ENCODE measurements around the gene HUWE1. TPM values are rescaled to one million over a fixed set of nuclear protein-coding genes. Genes with fewer than 3 reads are reported as not detected.

The HUWE1 gene
- total and polyA plus RNA-seq, 2 experiments from 2014 or later: 61.2 to 225 TPM

DNA sequence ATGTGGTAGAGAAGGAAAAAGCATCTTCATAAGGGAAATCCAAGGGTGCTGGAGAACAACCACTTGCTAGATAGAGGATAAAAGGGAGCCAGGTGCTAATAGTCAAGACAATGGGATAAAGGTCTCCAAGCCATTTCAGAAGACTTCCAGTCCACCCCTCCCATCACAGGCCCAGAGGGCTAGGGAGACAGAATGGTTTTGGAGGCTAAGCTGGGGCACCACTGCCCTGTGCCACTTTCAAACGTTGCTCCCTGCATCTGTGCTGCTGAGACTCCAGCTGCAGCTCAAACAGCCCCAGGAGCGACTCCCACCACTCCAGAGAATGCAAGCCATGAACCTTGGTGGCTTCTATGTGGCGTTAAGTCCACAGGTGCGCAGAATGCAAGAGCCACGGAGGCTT lies 38.4 kb upstream of the HUWE1 start:
- Histone ChIP-seq H2AFZ (no peak overlapping the region), H4K20me1 (replicated peaks; ENCODE audit: insufficient read depth) (no peaks in the 10 kb centered on the region), H3K4me1 (ENCODE audit: insufficient read depth) (no peaks in the 10 kb centered on the region), H3K27me3 (ENCODE audit: insufficient read depth) (no peaks in the 10 kb centered on the region), H3K4me2 (no peak overlapping the region), H3K27ac (ENCODE audit: low read depth) (no peak overlapping the region), H3F3A (replicated peaks; ENCODE audit: low read depth) (no peaks in the 10 kb centered on the region), H3K79me2 (replicated peaks; ENCODE audit: insufficient read depth) (no peaks in the 10 kb centered on the region), H3K36me3 (ENCODE audit: insufficient read depth) (no peaks in the 10 kb centered on the region), H3K9me2 (ENCODE audit: insufficient read depth) (no peaks in the 10 kb centered on the region), H3K4me3 (no peak overlapping the region)
- Mint-ChIP-seq H3K36me3 (ENCODE audit: low read depth) (no peaks in the 10 kb centered on the region; the same call in 2 of the 3 replicates), H3K27me3 (ENCODE audit: insufficient read depth, low read depth, poor library complexity) (no peaks in the 10 kb centered on the region), H3K4me1 (no peaks in the 10 kb centered on the region), H3K4me3 (no peak overlapping the region), H3K9me3 (peaks cover 15% of the 10 kb centered on the region; the same call in 1 of the 3 replicates), H3K27ac (no peak overlapping the region)
- TF ChIP-seq POLR2AphosphoS5 (IDR thresholded peaks at IDR 0.05; ENCODE audit: low read depth) (no peak), NANOG (IDR thresholded peaks at IDR 0.05; ENCODE audit: borderline replicate concordance) (no peak), CREB1 (CRISPR knock-in tag; IDR thresholded peaks at IDR 0.05; ENCODE audit: low read depth) (no peak), JUNB (IDR thresholded peaks at IDR 0.05; ENCODE audit: unreplicated experiment) (no peak), CTCF (conservative IDR thresholded peaks at IDR 0.05; ENCODE audit: low read depth in 2 of 2) (no peak), ETS1 (IDR thresholded peaks at IDR 0.05) (no peak), ZNF114 (CRISPR knock-in tag; IDR thresholded peaks at IDR 0.05) (no peak), EZH2phosphoT487 (IDR thresholded peaks at IDR 0.05; ENCODE audit: unreplicated experiment) (no peak), STAT1 (IDR thresholded peaks at IDR 0.05; ENCODE audit: unreplicated experiment) (no peak), EZH2 (IDR thresholded peaks at IDR 0.05; ENCODE audit: low read depth, unreplicated experiment) (no peak), ZNF331 (CRISPR knock-in tag; IDR thresholded peaks at IDR 0.05; ENCODE audit: low read depth) (no peak)
- TF ChIP-seq, protein P1, sequence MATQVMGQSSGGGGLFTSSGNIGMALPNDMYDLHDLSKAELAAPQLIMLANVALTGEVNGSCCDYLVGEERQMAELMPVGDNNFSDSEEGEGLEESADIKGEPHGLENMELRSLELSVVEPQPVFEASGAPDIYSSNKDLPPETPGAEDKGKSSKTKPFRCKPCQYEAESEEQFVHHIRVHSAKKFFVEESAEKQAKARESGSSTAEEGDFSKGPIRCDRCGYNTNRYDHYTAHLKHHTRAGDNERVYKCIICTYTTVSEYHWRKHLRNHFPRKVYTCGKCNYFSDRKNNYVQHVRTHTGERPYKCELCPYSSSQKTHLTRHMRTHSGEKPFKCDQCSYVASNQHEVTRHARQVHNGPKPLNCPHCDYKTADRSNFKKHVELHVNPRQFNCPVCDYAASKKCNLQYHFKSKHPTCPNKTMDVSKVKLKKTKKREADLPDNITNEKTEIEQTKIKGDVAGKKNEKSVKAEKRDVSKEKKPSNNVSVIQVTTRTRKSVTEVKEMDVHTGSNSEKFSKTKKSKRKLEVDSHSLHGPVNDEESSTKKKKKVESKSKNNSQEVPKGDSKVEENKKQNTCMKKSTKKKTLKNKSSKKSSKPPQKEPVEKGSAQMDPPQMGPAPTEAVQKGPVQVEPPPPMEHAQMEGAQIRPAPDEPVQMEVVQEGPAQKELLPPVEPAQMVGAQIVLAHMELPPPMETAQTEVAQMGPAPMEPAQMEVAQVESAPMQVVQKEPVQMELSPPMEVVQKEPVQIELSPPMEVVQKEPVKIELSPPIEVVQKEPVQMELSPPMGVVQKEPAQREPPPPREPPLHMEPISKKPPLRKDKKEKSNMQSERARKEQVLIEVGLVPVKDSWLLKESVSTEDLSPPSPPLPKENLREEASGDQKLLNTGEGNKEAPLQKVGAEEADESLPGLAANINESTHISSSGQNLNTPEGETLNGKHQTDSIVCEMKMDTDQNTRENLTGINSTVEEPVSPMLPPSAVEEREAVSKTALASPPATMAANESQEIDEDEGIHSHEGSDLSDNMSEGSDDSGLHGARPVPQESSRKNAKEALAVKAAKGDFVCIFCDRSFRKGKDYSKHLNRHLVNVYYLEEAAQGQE (IDR thresholded peaks at IDR 0.05; ENCODE audit: unreplicated experiment): no peak
- TF ChIP-seq, protein P2, sequence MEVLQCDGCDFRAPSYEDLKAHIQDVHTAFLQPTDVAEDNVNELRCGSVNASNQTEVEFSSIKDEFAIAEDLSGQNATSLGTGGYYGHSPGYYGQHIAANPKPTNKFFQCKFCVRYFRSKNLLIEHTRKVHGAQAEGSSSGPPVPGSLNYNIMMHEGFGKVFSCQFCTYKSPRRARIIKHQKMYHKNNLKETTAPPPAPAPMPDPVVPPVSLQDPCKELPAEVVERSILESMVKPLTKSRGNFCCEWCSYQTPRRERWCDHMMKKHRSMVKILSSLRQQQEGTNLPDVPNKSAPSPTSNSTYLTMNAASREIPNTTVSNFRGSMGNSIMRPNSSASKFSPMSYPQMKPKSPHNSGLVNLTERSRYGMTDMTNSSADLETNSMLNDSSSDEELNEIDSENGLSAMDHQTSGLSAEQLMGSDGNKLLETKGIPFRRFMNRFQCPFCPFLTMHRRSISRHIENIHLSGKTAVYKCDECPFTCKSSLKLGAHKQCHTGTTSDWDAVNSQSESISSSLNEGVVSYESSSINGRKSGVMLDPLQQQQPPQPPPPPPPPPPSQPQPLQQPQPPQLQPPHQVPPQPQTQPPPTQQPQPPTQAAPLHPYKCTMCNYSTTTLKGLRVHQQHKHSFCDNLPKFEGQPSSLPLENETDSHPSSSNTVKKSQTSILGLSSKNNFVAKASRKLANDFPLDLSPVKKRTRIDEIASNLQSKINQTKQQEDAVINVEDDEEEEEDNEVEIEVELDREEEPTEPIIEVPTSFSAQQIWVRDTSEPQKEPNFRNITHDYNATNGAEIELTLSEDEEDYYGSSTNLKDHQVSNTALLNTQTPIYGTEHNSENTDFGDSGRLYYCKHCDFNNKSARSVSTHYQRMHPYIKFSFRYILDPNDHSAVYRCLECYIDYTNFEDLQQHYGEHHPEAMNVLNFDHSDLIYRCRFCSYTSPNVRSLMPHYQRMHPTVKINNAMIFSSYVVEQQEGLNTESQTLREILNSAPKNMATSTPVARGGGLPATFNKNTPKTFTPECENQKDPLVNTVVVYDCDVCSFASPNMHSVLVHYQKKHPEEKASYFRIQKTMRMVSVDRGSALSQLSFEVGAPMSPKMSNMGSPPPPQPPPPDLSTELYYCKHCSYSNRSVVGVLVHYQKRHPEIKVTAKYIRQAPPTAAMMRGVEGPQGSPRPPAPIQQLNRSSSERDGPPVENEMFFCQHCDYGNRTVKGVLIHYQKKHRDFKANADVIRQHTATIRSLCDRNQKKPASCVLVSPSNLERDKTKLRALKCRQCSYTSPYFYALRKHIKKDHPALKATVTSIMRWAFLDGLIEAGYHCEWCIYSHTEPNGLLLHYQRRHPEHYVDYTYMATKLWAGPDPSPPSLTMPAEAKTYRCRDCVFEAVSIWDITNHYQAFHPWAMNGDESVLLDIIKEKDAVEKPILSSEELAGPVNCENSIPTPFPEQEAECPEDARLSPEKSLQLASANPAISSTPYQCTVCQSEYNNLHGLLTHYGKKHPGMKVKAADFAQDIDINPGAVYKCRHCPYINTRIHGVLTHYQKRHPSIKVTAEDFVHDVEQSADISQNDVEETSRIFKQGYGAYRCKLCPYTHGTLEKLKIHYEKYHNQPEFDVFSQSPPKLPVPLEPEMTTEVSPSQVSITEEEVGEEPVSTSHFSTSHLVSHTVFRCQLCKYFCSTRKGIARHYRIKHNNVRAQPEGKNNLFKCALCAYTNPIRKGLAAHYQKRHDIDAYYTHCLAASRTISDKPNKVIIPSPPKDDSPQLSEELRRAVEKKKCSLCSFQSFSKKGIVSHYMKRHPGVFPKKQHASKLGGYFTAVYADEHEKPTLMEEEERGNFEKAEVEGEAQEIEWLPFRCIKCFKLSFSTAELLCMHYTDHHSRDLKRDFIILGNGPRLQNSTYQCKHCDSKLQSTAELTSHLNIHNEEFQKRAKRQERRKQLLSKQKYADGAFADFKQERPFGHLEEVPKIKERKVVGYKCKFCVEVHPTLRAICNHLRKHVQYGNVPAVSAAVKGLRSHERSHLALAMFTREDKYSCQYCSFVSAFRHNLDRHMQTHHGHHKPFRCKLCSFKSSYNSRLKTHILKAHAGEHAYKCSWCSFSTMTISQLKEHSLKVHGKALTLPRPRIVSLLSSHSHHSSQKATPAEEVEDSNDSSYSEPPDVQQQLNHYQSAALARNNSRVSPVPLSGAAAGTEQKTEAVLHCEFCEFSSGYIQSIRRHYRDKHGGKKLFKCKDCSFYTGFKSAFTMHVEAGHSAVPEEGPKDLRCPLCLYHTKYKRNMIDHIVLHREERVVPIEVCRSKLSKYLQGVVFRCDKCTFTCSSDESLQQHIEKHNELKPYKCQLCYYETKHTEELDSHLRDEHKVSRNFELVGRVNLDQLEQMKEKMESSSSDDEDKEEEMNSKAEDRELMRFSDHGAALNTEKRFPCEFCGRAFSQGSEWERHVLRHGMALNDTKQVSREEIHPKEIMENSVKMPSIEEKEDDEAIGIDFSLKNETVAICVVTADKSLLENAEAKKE (CRISPR knock-in tag; IDR thresholded peaks at IDR 0.05): no peak
- no peak for ATAC-seq
- DNase-seq (ENCODE audit: low spot score): no peak

All from GM23338 (cell line).